ENCODE measurements around the gene AP3S2. TPM values are rescaled to one million over a fixed set of nuclear protein-coding genes. Genes with fewer than 3 reads are reported as not detected.

The AP3S2 gene
- total and polyA plus RNA-seq, 10 donors, result 5.4 to 54.9 (median 33.8) TPM

GRCh38 chr15:89903015-89903857, 9.4 kb upstream of the AP3S2 start:
- intact Hi-C loops (cut with DNase I; ENCODE audit: low total_unique reads), result no loop called here
- 89 to 95% (median 94%) methylated on average over 10 to 15 of the region's 15 CpGs for WGBS, 5 donors
- Histone ChIP-seq H3K4me1 (peaks cover 0 to 11% (median 0%) of the 10 kb centered on the region in 6 donors), H3K36me3 (peaks cover 0 to 49% (median 9%) of the 10 kb centered on the region in 6 donors), H3K27me3 (replicated peaks in 1 of 7) (no peaks in the 10 kb centered on the region), H3K4me3 (no peak overlapping the region), H3K9me3 (no peaks in the 10 kb centered on the region), H3K27ac (no peak overlapping the region)
- TF ChIP-seq POLR2AphosphoS5 (IDR thresholded peaks at IDR 0.05) (no peak), POLR2A (IDR thresholded peaks at IDR 0.05) (no peak), CTCF (IDR thresholded peaks at IDR 0.05 in 8 of 11, conservative IDR thresholded peaks at IDR 0.05 in 3 of 11) (no peak)
- no peak for DNase-seq

GRCh38 chr15:89900849-89901248, 7.1 kb upstream of the AP3S2 start:
- no peak overlapping the region for H3K27ac ChIP-seq
- intact Hi-C loops (cut with DNase I; ENCODE audit: low total_unique reads), result no loop called here
- no peaks in the 10 kb centered on the region for H3K9me3 ChIP-seq
- peaks cover 0 to 11% (median 0%) of the 10 kb centered on the region in 6 donors for H3K4me1 ChIP-seq
- H3K36me3 ChIP-seq, result peaks cover 0 to 33% (median 9%) of the 10 kb centered on the region in 6 donors
- H3K27me3 ChIP-seq (replicated peaks in 1 of 7), result no peaks in the 10 kb centered on the region
- WGBS, 5 donors, result 76 to 90% (median 88%) methylated on average over 6 of the region's 6 CpGs
- no peak overlapping the region for H3K4me3 ChIP-seq
- no peak for TF ChIP-seq POLR2A (IDR thresholded peaks at IDR 0.05)
- TF ChIP-seq CTCF (IDR thresholded peaks at IDR 0.05 in 8 of 11, conservative IDR thresholded peaks at IDR 0.05 in 3 of 11), result no peak
- TF ChIP-seq POLR2AphosphoS5 (IDR thresholded peaks at IDR 0.05), result no peak
- no peak for DNase-seq

- TF ChIP-seq POLR2AphosphoS5 (IDR thresholded peaks at IDR 0.05) (no peak), POLR2A (IDR thresholded peaks at IDR 0.05) (no peak), CTCF (IDR thresholded peaks at IDR 0.05 in 8 of 11, conservative IDR thresholded peaks at IDR 0.05 in 3 of 11) (no peak)
- intact Hi-C loops (cut with DNase I; ENCODE audit: low total_unique reads), result loop anchor here (5.0 kb wide), 1 partner anchor 172 kb away; no protein-coding TSS in a partner anchor
- Histone ChIP-seq H3K4me3 (no peak overlapping the region), H3K36me3 (peaks cover 0 to 33% (median 9%) of the 10 kb centered on the region in 6 donors), H3K4me1 (peaks cover 0 to 16% (median under 1%) of the 10 kb centered on the region in 6 donors), H3K27ac (no peak overlapping the region), H3K9me3 (no peaks in the 10 kb centered on the region), H3K27me3 (replicated peaks in 1 of 7) (no peaks in the 10 kb centered on the region)
- WGBS, 5 donors, result 92 to 97% (median 96%) methylated on average over 3 of the region's 3 CpGs
- DNase-seq, result no peak
Observed at GRCh38 chr15:89899951-89900567, 6.3 kb upstream of the AP3S2 start.

Data from spleen (tissue), 11 donors.